GM18858 (cell line): ENCODE results near the gene P2RY8.
"Not testable (repeated sequence)": the region's sequence is repeated elsewhere in the genome, so short reads cannot be mapped to it uniquely, and the experiment has no call there.

ENCODE experiments used
- ATAC-seq: cut with Tn5 transposase; IDR thresholded peaks from one replicate; pipeline ENCODE4 v1.9.1; 2021; ENCODE audit not compliant: unreplicated experiment

The P2RY8 gene

GRCh38 chrX:1488141-1488540, 48.8 kb downstream of the P2RY8 start:
- no peak for ATAC-seq

DNA sequence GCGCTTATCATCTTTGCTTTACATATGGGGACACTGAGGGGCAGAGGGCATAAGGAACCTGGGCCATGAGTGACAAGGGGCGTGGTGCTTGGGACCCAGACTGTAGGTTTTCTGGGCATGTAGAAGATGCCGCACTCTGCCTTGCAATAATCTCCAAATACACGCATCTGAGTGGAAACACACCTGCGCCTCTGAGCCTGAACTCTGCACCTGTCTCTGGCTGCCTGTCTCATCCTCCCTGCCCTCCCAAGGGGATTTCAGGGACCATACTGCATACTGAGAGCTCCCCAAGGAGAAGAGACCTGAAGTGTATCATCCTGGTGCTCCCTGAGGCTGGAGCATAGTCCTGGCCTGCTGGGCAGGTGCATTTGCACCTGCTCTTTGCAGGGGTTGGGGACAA, 49.6 kb downstream of the P2RY8 start:
- ATAC-seq, result no peak

- no peak for ATAC-seq
These were observed 50.1 kb downstream of the P2RY8 start for GRCh38 chrX:1486749-1487361.

DNA sequence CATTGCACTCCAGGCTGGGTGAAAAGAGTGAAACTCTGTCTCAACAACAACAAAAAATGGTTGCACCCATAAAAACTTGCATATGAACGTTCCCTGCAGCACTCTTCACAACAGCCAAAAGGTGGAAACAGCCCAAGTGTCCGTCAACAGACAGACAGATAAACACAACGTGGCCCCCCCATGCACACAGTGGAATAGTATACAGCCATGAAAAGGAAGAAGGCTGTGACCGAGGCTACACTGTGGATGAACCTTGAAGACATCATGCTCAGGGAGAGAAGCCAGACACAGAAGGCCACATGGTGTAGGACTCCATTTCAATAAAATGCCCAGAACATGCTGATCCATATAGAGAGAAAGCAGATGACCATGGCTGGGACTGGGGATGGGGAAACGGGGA, 50.8 kb downstream of the P2RY8 start:
- ATAC-seq, result no peak

DNA sequence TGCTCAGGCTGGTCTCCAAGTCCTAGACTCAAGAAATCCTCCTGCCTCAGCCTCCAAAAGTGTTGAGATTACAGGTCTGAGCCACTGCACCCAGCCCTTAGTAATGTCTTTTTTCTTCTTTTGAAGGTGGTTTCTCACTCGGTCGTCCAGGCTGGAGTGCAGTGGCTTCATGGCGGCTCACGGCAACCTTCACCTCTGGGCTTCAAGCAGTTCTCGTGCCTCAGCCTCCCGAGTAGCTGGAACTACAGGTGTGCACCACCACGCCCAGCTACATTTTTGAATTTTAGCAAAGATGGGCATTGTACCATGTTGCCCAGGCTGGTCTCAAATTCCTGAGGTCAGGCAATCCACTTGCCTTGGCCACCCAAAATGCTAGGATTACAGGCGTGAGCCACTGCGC, 52.0 kb downstream of the P2RY8 start:
- ATAC-seq, result no peak

- ATAC-seq, result no peak
These were observed 52.4 kb downstream of the P2RY8 start for GRCh38 chrX:1484638-1485019.

DNA sequence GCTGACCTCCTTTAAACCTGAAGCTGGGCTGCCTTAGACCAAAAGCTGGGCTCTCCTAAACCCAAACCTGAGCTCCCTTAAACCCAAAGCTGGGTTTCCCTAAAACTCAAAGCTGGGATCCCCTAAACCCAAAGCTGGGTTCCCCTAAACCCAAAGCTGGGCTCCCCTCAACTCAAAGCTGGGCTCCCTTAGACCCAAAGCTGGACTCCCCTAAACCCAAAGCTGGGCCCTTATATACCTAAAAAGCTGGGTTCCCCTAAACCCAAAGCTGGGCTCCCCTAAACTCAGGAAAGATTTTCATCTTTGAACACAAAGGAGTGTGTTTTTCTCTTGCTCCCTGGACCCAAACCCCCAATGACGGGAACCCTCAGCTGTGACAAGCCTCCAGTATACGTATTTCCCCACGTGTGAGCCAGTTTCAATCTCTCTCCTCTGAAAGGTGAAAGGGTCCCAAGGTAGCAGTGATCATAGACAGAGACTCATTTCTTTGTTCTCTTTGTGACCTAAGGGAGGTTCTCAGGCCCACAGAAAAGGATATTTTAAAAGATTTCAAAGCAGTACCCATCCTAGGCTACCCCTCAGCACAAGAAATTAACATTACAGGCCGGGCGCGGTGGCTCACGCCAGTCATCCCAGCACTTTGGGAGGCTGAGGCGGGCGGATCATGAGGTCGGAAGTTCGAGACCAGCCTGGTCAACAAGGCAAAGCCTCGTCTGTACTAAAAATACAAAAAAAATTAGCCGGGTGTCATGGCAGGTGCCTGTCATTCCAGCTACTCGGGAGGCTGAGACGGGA, 52.9 kb downstream of the P2RY8 start:
- ATAC-seq, result peak; percentile 48

DNA sequence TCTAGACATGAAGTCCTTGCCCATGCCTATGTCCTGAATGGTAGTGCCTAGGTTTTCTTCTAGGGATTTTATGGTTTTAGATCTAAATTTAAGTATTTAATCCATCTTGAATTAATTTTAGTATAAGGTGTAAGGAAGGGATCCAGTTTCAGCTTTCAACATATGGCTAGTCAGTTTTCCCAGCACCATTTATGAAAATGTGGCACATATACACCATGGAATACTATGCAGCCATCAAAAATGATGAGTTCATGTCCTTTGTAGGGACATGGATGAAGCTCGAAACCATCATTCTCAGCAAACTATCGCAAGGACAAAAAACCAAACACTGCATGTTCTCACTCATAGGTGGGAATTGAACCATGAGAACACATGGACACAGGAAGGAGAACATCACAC, 54.5 kb downstream of the P2RY8 start:
- not testable (repeated sequence) for ATAC-seq

GRCh38 chrX:1481636-1482529, 55.1 kb downstream of the P2RY8 start:
- peak; percentile 35 for ATAC-seq

- no peak for ATAC-seq
These were observed 56.8 kb downstream of the P2RY8 start for GRCh38 chrX:1480082-1480785.

GRCh38 chrX:1477801-1478458, 59.1 kb downstream of the P2RY8 start:
- ATAC-seq, result no peak

GRCh38 chrX:1477229-1477628, 59.8 kb downstream of the P2RY8 start:
- no peak for ATAC-seq

GRCh38 chrX:1476682-1477081, 60.3 kb downstream of the P2RY8 start:
- no peak for ATAC-seq

GRCh38 chrX:1475881-1476280, 61.1 kb downstream of the P2RY8 start:
- no peak for ATAC-seq

- no peak for ATAC-seq
These were observed 61.5 kb downstream of the P2RY8 start for GRCh38 chrX:1475481-1475880.

DNA sequence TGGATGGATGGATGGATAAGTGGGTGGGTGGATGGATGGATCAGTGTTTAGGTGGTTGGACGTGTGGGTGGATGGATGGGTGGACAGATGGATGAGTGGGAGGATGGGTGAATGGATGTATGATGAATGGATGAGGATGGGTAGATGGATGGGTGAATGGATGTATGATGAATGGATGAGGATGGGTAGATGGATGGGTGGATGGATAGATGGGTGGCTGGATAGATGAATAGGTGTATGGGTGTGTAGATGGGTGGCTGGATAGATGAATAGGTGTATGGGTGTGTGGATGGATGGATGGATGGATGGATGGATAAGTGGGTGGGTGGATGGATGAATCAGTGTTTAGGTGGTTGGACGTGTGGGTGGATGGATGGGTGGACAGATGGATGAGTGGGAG, 62.4 kb downstream of the P2RY8 start:
- ATAC-seq, result not testable (repeated sequence)

GRCh38 chrX:1472975-1473374, 64.0 kb downstream of the P2RY8 start:
- ATAC-seq, result no peak

GRCh38 chrX:1468250-1468772, 68.7 kb downstream of the P2RY8 start:
- peak; percentile 36 for ATAC-seq

DNA sequence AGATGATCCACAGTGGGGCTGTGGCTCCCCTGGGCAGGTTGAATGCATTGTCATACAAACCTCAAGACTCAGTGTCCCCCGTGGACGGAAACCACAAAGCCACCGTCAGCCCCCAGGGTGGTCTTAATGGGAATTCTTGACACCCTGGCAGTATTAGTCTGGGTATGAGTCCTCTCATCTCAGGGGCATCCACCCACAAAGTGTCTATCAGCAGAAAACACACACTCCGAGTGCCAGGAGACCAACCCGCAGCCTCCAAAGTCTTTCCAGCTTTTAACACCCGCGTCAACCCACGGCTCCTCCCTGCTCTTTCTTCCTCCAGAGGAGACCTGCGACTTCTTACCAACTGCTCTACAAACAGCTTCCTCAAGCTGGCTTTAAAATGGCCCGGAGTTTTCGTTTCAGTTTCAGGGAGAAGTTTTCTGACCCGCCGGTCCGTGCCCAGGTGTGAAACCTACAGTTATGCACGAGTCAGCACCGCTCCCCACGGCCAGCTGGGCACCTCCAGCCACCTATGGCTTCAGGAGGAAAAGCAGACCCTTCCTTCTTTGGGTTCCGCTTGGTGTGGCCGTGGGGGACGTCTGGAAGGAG, 69.9 kb downstream of the P2RY8 start:
- ATAC-seq, result peak; percentile 40

GRCh38 chrX:1466232-1466661, 70.7 kb downstream of the P2RY8 start:
- no peak for ATAC-seq
